Left lung (tissue), 10 donors: ENCODE measurements around the gene BNIP2. TPM values are rescaled to one million over a fixed set of nuclear protein-coding genes. Genes with fewer than 3 reads are reported as not detected.

ENCODE experiments used
- ATAC-seq: fragments of 200-7000 bp; cut with Tn5 transposase; one replicate; pipeline ENCODE4 v1.9.1; 2020; ENCODE audit warnings: moderate library complexity
- DNase-seq, 4 donors: peaks; one replicate each; pipeline ENCODE4 v3.0.0-alpha.2; 2013 to 2020
- H3K27ac ChIP-seq, 2 donors: fragments of 200-600 bp; sonication (generic) in 1 of 2; one replicate each; pipeline versions ENCODE4 v1.5.0 to v1.8.0; 2020 to 2021
- H3K27me3 ChIP-seq, 2 donors: fragments of 200-600 bp; sonication (generic) in 1 of 2; one replicate each; pipeline versions ENCODE4 v1.5.0 to v1.8.0; 2020 to 2021
- H3K36me3 ChIP-seq, 2 donors: fragments of 200-600 bp; sonication (generic) in 1 of 2; one replicate each; pipeline versions ENCODE4 v1.5.0 to v1.8.0; 2020 to 2021
- H3K4me1 ChIP-seq, 2 donors: fragments of 200-600 bp; one replicate each; pipeline ENCODE4 v1.8.0; 2021
- H3K4me3 ChIP-seq, 2 donors: fragments of 200-600 bp; sonication (generic) in 1 of 2; one replicate each; pipeline versions ENCODE4 v1.5.0 to v1.8.0; 2020 to 2021; ENCODE audit warnings: mild to moderate bottlenecking in 1 of 2
- H3K9me3 ChIP-seq, 2 donors: fragments of 200-600 bp; sonication (generic) in 1 of 2; one replicate each; pipeline versions ENCODE4 v1.5.0 to v1.8.0; 2020 to 2021
- intact Hi-C, 2 donors: fragments of 100-400 bp; cut with DNase I; formaldehyde crosslinking; loops; one replicate each; pipeline versions ENCODE4 v1.11.2 to v1.14.2; 2022
- polyA plus RNA-seq, 6 donors: library from polyadenylated mRNA; unstranded; fragments of 120-200 nt; gene quantifications; one replicate each; pipeline ENCODE4 v1.2.1, GENCODE V29; 2013; ENCODE audit not compliant: insufficient read length in 6 of 6
- total RNA-seq, 2 donors: library from RNA; stranded (reverse); fragmentation: NEBNext Ultra II Directional; extraction: Animal tissue kit (Norgen Biotek cat#: 25700); gene quantifications; one replicate each; pipeline ENCODE4 v1.2.1, GENCODE V29; 2021
- TF ChIP-seq, protein P1 (sequence below), 2 donors: fragments of 200-600 bp; sonication (generic) in 1 of 2; IDR thresholded peaks; one replicate each; pipeline versions ENCODE4 v1.5.0 to v1.8.0; 2021; ENCODE audit warnings: antibody characterized with exemption in 2 of 2
- donor health status: DM: no; HTN: yes; CAD: no.
- donor health status: DM: no; HTN: no; CAD: no.

Gene BNIP2
- total and polyA plus RNA-seq, 8 donors, result 66.0 to 87.3 (median 73.7) TPM

- no peak for DNase-seq
- Histone ChIP-seq H3K36me3 (peaks cover 0 to 100% of the 10 kb centered on the region in 2 donors), H3K27ac (no peak overlapping the region), H3K9me3 (no peaks in the 10 kb centered on the region), H3K4me1 (peaks cover 0 to 8% of the 10 kb centered on the region in 2 donors), H3K27me3 (no peaks in the 10 kb centered on the region), H3K4me3 (no peak overlapping the region)
- no peak for ATAC-seq
- intact Hi-C loops, result no loop called here
- TF ChIP-seq, protein P1, sequence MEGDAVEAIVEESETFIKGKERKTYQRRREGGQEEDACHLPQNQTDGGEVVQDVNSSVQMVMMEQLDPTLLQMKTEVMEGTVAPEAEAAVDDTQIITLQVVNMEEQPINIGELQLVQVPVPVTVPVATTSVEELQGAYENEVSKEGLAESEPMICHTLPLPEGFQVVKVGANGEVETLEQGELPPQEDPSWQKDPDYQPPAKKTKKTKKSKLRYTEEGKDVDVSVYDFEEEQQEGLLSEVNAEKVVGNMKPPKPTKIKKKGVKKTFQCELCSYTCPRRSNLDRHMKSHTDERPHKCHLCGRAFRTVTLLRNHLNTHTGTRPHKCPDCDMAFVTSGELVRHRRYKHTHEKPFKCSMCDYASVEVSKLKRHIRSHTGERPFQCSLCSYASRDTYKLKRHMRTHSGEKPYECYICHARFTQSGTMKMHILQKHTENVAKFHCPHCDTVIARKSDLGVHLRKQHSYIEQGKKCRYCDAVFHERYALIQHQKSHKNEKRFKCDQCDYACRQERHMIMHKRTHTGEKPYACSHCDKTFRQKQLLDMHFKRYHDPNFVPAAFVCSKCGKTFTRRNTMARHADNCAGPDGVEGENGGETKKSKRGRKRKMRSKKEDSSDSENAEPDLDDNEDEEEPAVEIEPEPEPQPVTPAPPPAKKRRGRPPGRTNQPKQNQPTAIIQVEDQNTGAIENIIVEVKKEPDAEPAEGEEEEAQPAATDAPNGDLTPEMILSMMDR (IDR thresholded peaks at IDR 0.05), result no peak
Observed at GRCh38 chr15:59674361-59674877, 14.7 kb downstream of the BNIP2 start.

DNA sequence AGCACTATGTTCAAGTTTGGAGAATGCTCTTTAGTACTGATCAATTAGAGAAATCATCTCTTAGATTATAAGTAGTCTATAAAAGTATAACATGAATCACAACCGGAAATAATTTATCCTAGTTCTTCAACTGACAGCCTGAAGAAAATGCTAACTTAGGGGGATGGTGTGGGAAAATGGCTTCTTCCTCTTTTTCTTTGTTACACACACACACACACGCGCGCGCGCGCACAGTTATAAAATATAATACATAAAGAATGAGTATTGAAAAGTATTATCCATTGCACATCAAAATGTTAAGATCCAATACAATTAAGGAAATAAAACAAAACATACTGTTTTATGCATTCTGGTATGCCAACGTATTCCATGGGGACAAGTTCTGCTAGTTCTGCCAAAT is 20.6 kb downstream of the BNIP2 start:
- ATAC-seq (no peak), DNase-seq (no peak)
- Histone ChIP-seq H3K27ac (no peak overlapping the region), H3K9me3 (no peaks in the 10 kb centered on the region), H3K27me3 (no peaks in the 10 kb centered on the region), H3K4me1 (no peaks in the 10 kb centered on the region), H3K36me3 (peaks cover 3 to 96% of the 10 kb centered on the region in 2 donors), H3K4me3 (no peak overlapping the region)
- TF ChIP-seq, protein P1 (IDR thresholded peaks at IDR 0.05), result no peak
- intact Hi-C loops, result no loop called here

GRCh38 chr15:59662260-59662659 is 26.9 kb downstream of the BNIP2 start:
- peaks cover 3 to 77% of the 10 kb centered on the region in 2 donors for H3K36me3 ChIP-seq
- no peaks in the 10 kb centered on the region for H3K9me3 ChIP-seq
- no peak overlapping the region for H3K27ac ChIP-seq
- TF ChIP-seq, protein P1 (IDR thresholded peaks at IDR 0.05), result no peak
- intact Hi-C loops, result no loop called here
- no peak overlapping the region for H3K4me3 ChIP-seq
- ATAC-seq (no peak), DNase-seq (peak in 2 of 4 donors; percentile 14 to 39)
- H3K4me1 ChIP-seq, result peaks cover 0 to 7% of the 10 kb centered on the region in 2 donors
- H3K27me3 ChIP-seq, result no peaks in the 10 kb centered on the region

DNA sequence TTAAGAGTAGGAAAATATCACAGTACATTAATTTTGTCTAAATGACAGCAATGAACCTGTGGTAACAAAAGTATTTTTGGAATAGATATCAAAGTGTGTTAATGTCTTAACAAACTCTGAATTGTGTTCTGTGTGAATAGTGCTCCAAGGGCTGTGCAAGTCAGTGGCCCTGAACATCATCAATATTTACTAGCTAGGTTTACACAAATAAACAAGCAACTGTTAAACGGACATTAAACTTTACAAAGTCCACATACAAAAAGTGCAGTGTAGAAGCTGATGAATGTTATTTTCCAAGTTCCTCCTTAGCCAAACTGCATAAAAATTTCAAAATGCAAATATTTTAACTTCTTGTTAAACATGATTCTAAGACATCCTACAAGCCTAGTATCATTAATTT is 29.8 kb downstream of the BNIP2 start:
- no peak overlapping the region for H3K4me3 ChIP-seq
- DNase-seq (no peak), ATAC-seq (no peak)
- no peaks in the 10 kb centered on the region for H3K27me3 ChIP-seq
- H3K27ac ChIP-seq, result no peak overlapping the region
- peaks cover 0 to 51% of the 10 kb centered on the region in 2 donors for H3K36me3 ChIP-seq
- peaks cover 9 to 33% of the 10 kb centered on the region in 2 donors for H3K4me1 ChIP-seq
- TF ChIP-seq, protein P1 (IDR thresholded peaks at IDR 0.05), result no peak
- H3K9me3 ChIP-seq, result no peaks in the 10 kb centered on the region
- intact Hi-C loops, result no loop called here

- Histone ChIP-seq H3K4me1 (peaks cover 9 to 37% of the 10 kb centered on the region in 2 donors), H3K27me3 (no peaks in the 10 kb centered on the region), H3K4me3 (peak overlapping the region; percentile 86 to 87), H3K36me3 (peaks cover 0 to 45% of the 10 kb centered on the region in 2 donors), H3K27ac (peak overlapping the region; percentile 71 to 92), H3K9me3 (no peaks in the 10 kb centered on the region)
- peak; percentile 2 for ATAC-seq
- DNase-seq, result peak in 2 of 4 donors; percentile 28 to 34
- intact Hi-C loops, result no loop called here
- TF ChIP-seq, protein P1 (IDR thresholded peaks at IDR 0.05), result no peak
Observed at GRCh38 chr15:59657635-59658125, 31.4 kb downstream of the BNIP2 start.
